ENCODE measurements around the gene JARID2.

The JARID2 gene

GRCh38 chr6:15372932-15373331 is 127.1 kb downstream of the JARID2 start:
- DNase-seq (ENCODE audit: low read depth, low spot score), result no peak
- H3K4me3 ChIP-seq (ENCODE audit: low read depth, low read length), result no peak overlapping the region
- in situ Hi-C loops (cut with HindIII; ENCODE audit: low sequenced_read_pairs), result no loop called here
- no peak for TF ChIP-seq CTCF (IDR thresholded peaks at IDR 0.05; ENCODE audit: low read depth, low read length)

GRCh38 chr6:15374119-15374518 is 128.2 kb downstream of the JARID2 start:
- TF ChIP-seq CTCF (IDR thresholded peaks at IDR 0.05; ENCODE audit: low read depth, low read length), result no peak

GRCh38 chr6:15375018-15375417 is 129.1 kb downstream of the JARID2 start:
- no peak for TF ChIP-seq CTCF (IDR thresholded peaks at IDR 0.05; ENCODE audit: low read depth, low read length)
- in situ Hi-C loops (cut with HindIII; ENCODE audit: low sequenced_read_pairs), result no loop called here
- H3K4me3 ChIP-seq (ENCODE audit: low read depth, low read length), result no peak overlapping the region
- no peak for DNase-seq (ENCODE audit: low read depth, low spot score)

More at GRCh38 chr6:15374119-15374518, 128.2 kb downstream of the JARID2 start:
- no peak for DNase-seq (ENCODE audit: low read depth, low spot score)
- in situ Hi-C loops (cut with HindIII; ENCODE audit: low sequenced_read_pairs), result no loop called here
- H3K4me3 ChIP-seq (ENCODE audit: low read depth, low read length), result no peak overlapping the region

GRCh38 chr6:15375638-15376290 is 129.9 kb downstream of the JARID2 start:
- H3K4me3 ChIP-seq (ENCODE audit: low read depth, low read length), result no peak overlapping the region
- no peak for DNase-seq (ENCODE audit: low read depth, low spot score)
- in situ Hi-C loops (cut with HindIII; ENCODE audit: low sequenced_read_pairs), result no loop called here
- TF ChIP-seq CTCF (IDR thresholded peaks at IDR 0.05; ENCODE audit: low read depth, low read length), result no peak

GRCh38 chr6:15376900-15377487 is 131.1 kb downstream of the JARID2 start:
- no peak for TF ChIP-seq CTCF (IDR thresholded peaks at IDR 0.05; ENCODE audit: low read depth, low read length)
- no peak overlapping the region for H3K4me3 ChIP-seq (ENCODE audit: low read depth, low read length)
- DNase-seq (ENCODE audit: low read depth, low spot score), result no peak
- in situ Hi-C loops (cut with HindIII; ENCODE audit: low sequenced_read_pairs), result no loop called here

- DNase-seq (ENCODE audit: low read depth, low spot score), result no peak
- H3K4me3 ChIP-seq (ENCODE audit: low read depth, low read length), result no peak overlapping the region
- no peak for TF ChIP-seq CTCF (IDR thresholded peaks at IDR 0.05; ENCODE audit: low read depth, low read length)
- in situ Hi-C loops (cut with HindIII; ENCODE audit: low sequenced_read_pairs), result no loop called here
Measured at GRCh38 chr6:15378272-15378671, 132.4 kb downstream of the JARID2 start.
